ENCODE results near the gene CCDC9B.

CCDC9B gene

GRCh38 chr15:40329804-40330203 is 10.9 kb downstream of the CCDC9B start:
- DNase-seq (ENCODE audit: low read depth), result no peak

- no peak for DNase-seq (ENCODE audit: low read depth)
These were observed 12.0 kb downstream of the CCDC9B start for GRCh38 chr15:40328751-40329150.

- DNase-seq (ENCODE audit: low read depth), result no peak
These were observed 12.6 kb downstream of the CCDC9B start for GRCh38 chr15:40328176-40328575.

GRCh38 chr15:40327457-40327856 is 13.3 kb downstream of the CCDC9B start:
- no peak for DNase-seq (ENCODE audit: low read depth)

GRCh38 chr15:40325700-40326099 is 15.0 kb downstream of the CCDC9B start:
- no peak for DNase-seq (ENCODE audit: low read depth)

- no peak for DNase-seq (ENCODE audit: low read depth)
These were observed 15.6 kb downstream of the CCDC9B start for GRCh38 chr15:40325188-40325587.

- no peak for DNase-seq (ENCODE audit: low read depth)
These were observed 16.5 kb downstream of the CCDC9B start for GRCh38 chr15:40323953-40324937.

- DNase-seq (ENCODE audit: low read depth), result peak; percentile 76
These were observed 17.3 kb downstream of the CCDC9B start, which contains the start of gene INAFM2 for GRCh38 chr15:40323239-40323952. INAFM2 (plus strand) TSS chr15:40323692; CDS start chr15:40324056, 364 bp downstream.

GRCh38 chr15:40322531-40323238 is 18.1 kb downstream of the CCDC9B start:
- no peak for DNase-seq (ENCODE audit: low read depth)

- no peak for DNase-seq (ENCODE audit: low read depth)
These were observed 19.8 kb downstream of the CCDC9B start for GRCh38 chr15:40320931-40321371.

GRCh38 chr15:40320409-40320808 is 20.3 kb downstream of the CCDC9B start:
- DNase-seq (ENCODE audit: low read depth), result no peak

- DNase-seq (ENCODE audit: low read depth), result no peak
These were observed 23.2 kb downstream of the CCDC9B start for GRCh38 chr15:40317580-40317979.

GRCh38 chr15:40316931-40317330 is 23.8 kb downstream of the CCDC9B start:
- no peak for DNase-seq (ENCODE audit: low read depth)

- DNase-seq (ENCODE audit: low read depth), result peak; percentile 77
These were observed 25.9 kb downstream of the CCDC9B start for GRCh38 chr15:40314723-40315276.

- no peak for DNase-seq (ENCODE audit: low read depth)
These were observed 27.0 kb downstream of the CCDC9B start for GRCh38 chr15:40313531-40314398.

- no peak for DNase-seq (ENCODE audit: low read depth)
These were observed 28.2 kb downstream of the CCDC9B start for GRCh38 chr15:40312370-40313158.

- DNase-seq (ENCODE audit: low read depth), result no peak
These were observed 29.7 kb downstream of the CCDC9B start for GRCh38 chr15:40310993-40311392.

GRCh38 chr15:40310001-40310959 is 30.5 kb downstream of the CCDC9B start:
- no peak for DNase-seq (ENCODE audit: low read depth)

- DNase-seq (ENCODE audit: low read depth), result no peak
These were observed 31.3 kb downstream of the CCDC9B start for GRCh38 chr15:40309344-40309862.

Measured in HS-5 (cell line).